COLO668 (cell line): ENCODE data around the gene KCND3.

Source experiments
- DNase-seq: peaks from one replicate; lab custom pipeline; 2025; ENCODE audit not compliant: unreplicated experiment; lab: John Stamatoyannopoulos, UW

Gene KCND3

GRCh38 chr1:111851552-111851951 is 137.9 kb downstream of the KCND3 start:
- DNase-seq, result no peak

- DNase-seq, result no peak
Measured at GRCh38 chr1:111850109-111850508, 139.4 kb downstream of the KCND3 start.

DNA sequence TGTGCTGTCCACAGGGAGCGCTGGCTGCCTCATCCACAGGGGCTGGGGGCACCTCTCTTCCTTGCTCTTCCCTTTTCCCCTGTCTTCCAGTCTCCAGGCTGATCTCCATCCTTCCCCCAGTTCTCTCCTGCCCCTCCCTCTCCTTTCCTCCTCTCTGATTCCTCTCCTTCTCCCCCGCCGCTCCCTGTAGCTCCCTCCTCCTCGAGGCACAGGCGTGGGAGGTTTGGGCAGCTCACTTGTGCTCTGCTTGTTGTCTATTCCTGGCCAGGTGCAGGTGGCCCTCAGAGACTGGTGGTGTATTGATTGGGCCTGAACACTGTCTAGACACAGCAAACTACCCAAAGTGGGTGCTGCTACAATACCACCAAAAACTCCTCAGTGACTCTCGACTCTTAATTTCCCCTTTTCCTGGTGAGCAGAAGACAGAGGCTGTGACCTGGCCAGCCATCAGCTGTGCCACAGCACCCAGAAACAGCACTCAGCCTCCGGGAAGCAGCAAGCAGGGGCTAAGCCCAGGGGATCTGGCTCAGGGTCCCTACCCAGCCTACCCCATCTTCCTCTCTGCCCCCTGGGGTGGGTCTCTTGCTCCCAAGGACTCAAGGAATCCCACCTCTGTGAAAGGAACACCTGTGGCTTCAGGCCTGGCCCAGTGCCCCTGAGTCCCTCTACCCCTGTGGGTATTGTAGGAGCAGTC is 140.5 kb downstream of the KCND3 start:
- DNase-seq, result peak; percentile 16

- peak; percentile 49 for DNase-seq
Measured at GRCh38 chr1:111847466-111847865, 142.0 kb downstream of the KCND3 start.

GRCh38 chr1:111846842-111847241 is 142.6 kb downstream of the KCND3 start:
- no peak for DNase-seq

- no peak for DNase-seq
Measured at GRCh38 chr1:111843177-111843576, 146.3 kb downstream of the KCND3 start.

DNA sequence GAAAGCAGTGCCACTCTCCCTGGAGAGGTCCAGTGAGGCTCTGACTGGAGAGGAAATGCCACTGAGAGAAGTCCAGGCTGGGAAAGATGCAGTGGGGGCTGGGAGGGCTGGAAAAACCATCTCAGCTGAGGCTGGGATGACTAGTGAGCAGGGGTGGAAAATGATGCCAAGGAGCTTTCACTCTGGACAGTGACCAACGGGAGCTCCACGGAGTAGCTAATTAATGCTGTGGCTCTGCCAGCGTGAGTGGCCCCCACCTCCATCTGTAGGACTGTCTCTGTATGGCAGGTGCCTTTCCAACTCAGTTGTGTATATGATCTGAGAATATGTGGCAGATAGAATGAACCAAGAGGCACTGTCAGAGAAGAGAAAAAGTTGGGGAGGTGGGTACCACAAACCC is 147.1 kb downstream of the KCND3 start:
- no peak for DNase-seq

GRCh38 chr1:111841746-111842145 is 147.7 kb downstream of the KCND3 start:
- DNase-seq, result no peak

- no peak for DNase-seq
Measured at GRCh38 chr1:111841189-111841588, 148.3 kb downstream of the KCND3 start.

DNA sequence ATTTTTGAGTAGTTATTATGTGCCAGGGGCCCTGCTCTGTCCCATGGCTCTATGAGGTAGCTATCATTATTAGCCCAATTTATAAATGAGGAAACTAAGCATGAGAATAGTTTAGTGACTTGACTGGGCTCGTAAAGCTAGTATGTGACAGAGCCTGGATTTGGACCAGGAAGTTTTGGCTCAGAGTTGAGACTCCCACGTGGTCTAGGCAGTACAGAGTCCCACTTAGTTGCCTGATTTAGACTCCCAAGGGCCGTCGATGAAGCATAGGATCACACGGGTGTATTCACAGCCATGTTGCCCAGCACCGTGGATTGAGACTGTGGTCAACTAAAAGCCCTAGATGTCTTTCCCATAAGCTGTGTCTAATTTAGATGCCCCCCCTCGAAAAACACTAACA is 152.1 kb downstream of the KCND3 start:
- no peak for DNase-seq

GRCh38 chr1:111836111-111836510 is 153.4 kb downstream of the KCND3 start:
- no peak for DNase-seq

- DNase-seq, result no peak
Measured at GRCh38 chr1:111835514-111835913, 154.0 kb downstream of the KCND3 start.

DNA sequence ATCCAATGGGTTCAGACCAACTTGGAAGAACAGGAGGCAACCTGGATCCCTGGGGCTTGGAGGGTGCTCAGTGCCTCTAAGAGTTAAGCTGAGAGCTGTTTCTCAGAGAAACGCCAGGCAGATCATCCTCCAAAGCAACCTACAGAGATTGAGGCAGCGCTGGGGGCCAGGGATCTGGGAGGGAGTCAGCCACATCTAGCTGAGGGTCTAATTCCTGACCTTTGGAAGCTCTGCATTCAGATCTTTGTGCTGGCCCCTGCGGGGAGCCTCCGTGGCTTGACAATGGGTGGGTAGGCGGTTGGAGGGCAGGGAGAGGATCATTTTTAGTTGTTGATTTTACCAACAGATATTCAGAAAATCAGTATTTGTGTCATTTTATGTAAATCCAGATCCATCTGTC is 154.5 kb downstream of the KCND3 start:
- no peak for DNase-seq

- no peak for DNase-seq
Measured at GRCh38 chr1:111833334-111833733, 156.1 kb downstream of the KCND3 start.

GRCh38 chr1:111832521-111833155 is 156.8 kb downstream of the KCND3 start:
- DNase-seq, result no peak

DNA sequence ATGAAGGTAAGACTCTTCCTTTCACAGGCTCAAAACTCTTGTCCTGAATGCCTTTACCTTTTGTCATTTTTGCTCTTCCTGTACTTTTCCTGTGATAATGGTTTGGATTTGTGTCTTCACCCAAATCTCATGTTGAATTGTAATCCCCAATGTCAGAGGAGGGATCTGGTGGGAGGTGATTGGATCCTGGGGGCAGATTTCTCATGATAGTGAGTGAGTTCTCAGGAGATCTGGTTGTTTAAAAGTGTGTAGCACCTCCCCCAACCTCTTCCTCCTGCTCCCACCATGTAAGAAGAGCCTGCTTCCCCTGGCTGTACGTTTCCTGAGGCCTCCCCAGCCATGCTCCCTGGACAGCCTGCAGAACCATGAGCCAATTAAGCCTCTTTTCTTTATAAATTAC is 158.3 kb downstream of the KCND3 start:
- no peak for DNase-seq

DNA sequence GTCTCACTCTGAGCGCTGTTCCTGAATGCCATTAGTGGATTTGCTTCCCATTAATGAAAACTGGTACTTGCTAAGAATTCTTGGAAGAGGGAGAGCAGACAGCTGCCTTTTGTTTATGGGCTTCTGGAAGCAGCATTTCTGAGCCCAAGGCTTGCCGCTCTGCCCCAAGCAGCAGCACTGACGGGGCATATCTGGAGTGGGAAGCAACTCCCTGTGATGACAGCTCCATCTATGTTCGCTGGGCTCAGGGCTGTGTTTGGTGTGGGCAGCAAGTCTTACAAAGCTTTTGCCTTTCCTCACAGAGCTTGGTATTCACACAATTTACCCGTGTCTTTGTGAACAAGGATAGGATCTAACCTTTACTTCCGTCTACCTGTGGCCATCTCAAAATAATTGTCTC is 161.5 kb downstream of the KCND3 start:
- DNase-seq, result no peak

- DNase-seq, result no peak
Measured at GRCh38 chr1:111826278-111826677, 163.2 kb downstream of the KCND3 start.

DNA sequence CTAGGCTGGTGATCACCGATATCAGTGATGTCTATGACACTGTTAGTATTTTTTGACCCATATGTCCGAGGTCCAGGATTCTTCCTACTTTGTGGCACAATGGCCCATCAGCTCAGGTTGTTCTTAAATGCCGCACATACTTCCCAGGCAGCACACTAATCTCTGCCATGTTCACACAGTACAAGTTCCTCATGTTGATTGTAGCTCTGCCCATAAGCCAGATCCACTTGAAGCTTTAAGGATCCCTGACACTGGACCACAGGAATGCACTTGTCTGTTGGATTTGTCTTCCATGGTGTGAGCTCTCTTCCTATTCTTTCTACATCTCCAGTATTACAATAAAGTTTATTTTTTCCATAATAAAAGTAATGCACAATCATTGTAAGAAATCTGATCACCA is 164.3 kb downstream of the KCND3 start:
- no peak for DNase-seq

DNA sequence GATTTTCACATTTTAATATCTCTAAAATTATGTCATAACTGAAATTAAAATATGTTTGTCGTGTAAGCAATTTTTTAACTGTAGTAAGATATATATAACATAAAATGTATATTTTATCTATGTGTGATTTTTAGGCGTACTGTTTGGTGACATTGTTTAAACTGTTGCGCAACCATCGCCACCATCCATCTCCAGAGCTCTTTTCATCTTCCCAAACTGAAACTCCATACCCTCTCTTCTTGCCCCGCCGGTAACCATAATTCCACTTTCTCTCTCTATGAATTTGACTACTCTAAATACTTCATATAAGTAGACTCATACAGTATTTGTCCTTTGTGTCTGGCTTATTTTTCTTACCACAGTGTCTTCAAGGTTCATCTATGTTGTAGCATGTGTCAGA is 167.3 kb downstream of the KCND3 start:
- no peak for DNase-seq

DNA sequence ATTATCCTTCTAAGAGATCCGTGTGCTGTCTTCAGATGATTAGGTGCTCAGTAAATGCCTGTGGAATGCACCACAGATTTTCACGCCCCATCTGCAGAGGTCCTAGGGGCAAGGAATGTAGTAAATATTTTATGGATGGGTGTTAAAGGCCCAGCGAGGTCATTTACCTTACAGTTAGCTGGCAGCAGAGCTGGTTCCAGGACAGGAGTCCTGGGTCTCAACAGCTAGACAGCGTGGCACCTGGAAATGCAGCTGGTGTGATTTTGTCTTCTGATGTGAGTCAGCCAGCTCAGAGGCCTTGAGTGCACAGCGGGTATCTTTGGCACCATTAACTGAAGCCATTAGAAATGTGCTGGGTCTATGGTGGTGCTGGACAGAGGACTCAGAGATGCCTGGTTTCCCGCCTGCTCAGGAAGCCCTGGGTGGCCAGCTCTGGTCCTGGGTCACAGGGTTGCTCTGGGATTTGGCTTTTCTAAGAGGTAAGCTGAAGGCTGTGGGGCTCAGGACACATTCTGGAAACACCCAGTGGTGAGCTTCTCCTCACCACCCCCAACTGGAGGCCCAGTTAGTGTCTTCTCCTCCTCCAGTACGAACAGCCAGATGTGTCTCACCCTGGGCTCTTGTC is 168.2 kb downstream of the KCND3 start:
- no peak for DNase-seq

GRCh38 chr1:111819566-111820263 is 169.8 kb downstream of the KCND3 start:
- no peak for DNase-seq
